Hematopoietic multipotent progenitor cell (in vitro differentiated cells): ENCODE data around the gene NHERF1. TPM values are rescaled to one million over a fixed set of nuclear protein-coding genes. Genes with fewer than 3 reads are reported as not detected.

Experiments
- DNase-seq, 3 donors: peaks; one replicate each; pipeline ENCODE4 v3.0.0-alpha.2; 2011 to 2015; ENCODE audit warnings: low read depth in 2 of 3, low spot score in 2 of 3
- total RNA-seq: library from RNA; depleted of rRNA; stranded (reverse); fragments of >200 nt; gene quantifications from one replicate; pipeline ENCODE4 v1.2.3, GENCODE V29; 2012

The NHERF1 gene
- total RNA-seq, 1 donor: 74.6 TPM

DNA sequence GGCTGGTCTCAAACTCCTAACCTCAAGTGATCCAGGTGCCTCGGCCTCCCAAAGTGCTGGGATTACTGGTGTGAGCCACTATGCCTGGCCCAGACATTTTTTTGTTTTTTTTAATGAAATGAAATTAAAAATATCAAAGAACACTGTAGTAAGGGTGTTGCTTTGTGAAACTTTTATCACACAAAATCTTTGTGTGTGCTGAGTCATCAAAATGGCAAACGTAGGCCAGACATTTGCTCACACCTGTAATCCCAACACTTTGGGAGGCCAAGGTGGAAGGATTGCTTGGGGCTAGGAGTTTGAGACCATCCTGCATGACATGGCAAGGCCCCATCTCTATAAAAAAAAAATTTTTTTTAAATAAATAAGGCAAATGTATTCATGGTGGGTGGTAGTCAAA lies 18.0 kb downstream of the NHERF1 start:
- DNase-seq: no peak

DNA sequence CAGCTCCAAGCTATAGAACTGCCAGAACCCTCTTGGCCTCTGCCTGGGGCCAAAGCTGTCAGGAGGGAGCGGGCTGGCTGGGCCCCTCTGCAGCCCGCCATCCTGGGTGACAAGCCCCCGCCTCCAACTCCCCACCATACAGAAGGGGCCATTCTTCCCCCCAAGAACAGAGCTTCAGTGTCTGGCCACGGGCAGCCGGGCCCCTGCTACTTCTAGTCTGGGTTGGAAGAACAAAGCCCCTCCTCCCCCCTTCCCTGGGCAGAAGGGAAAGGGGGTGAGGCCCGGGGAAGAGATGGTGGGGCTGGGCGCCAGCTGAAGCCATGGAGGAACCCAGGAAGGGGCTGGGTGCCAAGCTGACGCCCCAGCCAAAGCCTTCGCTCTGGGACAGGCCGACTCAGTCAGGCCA lies 18.7 kb downstream of the NHERF1 start:
- DNase-seq: no peak

DNA sequence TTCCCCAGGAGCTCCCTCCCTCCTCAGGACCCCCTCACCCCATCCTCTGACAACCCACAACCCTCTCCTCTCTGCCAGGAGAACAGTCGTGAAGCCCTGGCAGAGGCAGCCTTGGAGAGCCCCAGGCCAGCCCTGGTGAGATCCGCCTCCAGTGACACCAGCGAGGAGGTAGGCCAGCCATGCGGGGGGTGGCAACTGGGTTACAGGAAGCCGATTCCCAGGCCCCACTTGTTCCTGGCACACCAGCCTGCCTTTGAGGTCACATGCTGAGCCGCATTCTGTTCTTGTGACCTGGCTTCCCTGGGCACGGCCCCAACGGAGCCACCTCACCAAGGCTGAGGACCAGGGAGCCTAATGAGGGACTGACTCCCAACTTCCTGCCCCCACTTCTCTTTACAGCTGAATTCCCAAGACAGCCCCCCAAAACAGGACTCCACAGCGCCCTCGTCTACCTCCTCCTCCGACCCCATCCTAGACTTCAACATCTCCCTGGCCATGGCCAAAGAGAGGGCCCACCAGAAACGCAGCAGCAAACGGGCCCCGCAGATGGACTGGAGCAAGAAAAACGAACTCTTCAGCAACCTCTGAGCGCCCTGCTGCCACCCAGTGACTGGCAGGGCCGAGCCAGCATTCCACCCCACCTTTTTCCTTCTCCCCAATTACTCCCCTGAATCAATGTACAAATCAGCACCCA lies 19.8 kb downstream of the NHERF1 start:
- no peak for DNase-seq

DNA sequence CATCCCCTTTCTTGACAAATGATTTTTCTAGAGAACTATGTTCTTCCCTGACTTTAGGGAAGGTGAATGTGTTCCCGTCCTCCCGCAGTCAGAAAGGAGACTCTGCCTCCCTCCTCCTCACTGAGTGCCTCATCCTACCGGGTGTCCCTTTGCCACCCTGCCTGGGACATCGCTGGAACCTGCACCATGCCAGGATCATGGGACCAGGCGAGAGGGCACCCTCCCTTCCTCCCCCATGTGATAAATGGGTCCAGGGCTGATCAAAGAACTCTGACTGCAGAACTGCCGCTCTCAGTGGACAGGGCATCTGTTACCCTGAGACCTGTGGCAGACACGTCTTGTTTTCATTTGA lies 20.3 kb downstream of the NHERF1 start:
- DNase-seq: no peak

DNA sequence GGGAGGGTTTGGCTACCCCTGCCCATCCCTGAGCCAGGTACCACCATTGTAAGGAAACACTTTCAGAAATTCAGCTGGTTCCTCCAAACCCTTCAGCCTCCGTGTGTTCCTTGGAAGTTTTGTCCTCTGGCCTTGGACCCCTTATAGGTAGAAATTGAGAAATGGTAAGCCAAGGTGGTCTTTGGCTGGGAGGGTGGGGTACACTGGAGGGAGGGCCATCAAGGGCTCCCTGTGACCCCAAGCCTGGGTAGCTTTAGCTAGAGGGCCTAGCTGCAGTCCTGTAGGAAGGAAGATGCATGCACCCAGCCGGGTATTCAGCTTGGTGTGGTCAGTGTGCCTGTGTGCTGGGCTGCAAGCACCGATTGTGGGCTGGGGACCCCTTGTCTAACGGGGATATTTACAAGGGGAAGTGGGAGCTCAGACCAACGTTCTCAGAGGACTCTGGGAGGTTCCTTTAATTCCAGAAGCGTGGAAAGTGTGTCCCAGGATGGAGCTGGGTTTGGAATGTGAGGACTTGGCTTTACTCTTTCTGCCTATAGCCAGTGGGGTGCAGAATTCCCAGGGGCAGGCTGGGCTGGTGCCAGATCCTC lies 20.9 kb downstream of the NHERF1 start:
- DNase-seq: no peak

DNA sequence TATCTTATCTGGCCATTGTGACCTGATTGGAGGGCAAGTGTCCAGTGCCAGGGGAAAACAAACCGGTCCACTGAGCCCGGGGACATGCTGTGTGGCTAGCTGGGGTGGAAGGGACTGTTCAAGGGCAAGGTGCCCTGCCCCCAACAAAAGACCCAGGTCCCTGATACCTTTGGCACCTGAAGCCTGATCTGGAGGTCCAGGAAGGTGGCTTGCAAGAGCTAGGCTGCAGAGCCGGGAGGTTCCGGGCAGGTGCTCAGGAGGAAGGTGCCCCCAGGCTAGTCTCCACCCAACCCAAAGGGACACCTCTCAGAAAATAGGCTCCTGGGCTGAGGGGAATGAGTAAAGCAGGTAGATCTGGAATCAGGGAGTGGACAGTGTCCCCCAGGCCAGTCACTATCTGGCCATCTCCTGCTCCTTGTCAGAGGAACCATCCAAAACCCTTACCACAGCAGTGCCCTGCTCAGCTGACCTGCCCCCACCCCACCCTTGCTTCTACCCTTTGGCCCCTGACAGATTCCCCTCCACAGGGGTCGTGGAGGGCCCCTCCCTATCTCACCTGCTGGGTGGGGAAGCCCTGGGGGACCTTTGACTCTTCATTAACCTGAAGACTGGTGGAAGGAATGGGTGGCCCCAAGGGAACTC lies 21.5 kb downstream of the NHERF1 start:
- no peak for DNase-seq

DNA sequence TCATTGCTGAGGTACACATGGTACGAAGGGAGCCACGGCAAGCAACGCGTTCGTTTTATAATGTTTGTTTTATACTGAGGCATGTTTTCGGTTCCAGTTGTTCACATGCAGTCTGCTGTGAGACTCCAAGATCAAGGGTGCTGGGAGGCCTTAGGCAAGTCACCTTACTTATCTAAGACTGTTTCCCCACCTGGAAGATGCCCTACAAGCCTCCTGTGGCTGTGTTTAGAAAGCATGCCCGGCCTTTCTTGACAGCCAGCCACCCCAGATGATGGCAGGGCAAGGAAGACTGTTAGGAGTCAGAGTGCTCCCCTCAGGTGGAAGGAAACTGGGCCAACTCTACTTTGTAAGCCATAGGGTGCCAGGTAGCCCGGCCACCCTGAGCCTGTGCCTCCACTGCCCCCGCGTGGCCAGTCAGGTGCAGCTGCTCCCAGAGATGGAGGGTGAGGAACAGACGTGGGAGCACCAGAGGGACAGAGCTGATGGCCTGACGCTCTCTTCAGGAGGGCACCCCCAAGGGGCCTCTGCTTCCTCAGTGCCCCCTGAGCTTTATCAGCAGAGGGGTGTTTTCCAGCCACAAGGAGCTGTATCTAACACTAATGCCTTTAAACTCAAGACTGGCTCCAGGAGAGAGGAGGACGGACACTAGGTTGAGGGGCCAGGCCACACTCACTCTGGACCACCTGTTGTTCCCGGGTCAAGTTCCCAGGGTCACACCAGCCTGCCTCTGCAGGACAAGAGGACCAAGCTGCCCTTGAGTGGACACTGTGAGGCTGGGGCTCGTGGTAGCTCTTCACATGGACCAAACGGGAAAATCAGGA lies 22.3 kb downstream of the NHERF1 start:
- DNase-seq: peak in 2 of 3 donors; percentile 64 to 80

DNA sequence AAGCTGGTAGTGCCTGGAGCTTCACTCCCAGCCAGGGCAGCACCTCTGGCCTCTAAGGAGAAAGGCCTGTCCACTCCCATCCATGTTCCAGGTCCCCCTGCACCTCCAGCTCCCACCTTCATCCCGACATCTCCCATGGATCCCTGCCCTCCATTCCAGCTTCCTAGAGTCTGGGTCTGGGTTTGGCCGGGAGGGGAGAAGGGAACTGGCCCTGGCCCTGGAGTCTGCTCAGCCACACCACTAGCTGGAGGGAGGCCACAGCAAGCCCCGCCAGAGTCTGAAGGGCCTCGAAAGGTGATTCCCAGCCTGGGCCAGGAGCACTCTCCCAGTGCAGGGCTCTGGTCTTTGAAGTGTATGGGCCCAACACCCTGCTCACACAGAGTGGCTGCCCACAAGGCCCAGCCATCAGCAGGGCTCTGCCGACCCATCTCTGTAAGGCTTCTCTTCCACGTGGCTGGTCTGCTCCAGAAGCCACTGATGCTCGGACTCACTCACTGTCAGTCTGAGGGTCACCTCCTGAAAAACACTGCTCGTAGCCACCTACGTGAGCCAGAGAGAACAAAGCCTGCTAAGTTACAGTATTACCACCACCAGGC lies 23.0 kb downstream of the NHERF1 start:
- no peak for DNase-seq

DNA sequence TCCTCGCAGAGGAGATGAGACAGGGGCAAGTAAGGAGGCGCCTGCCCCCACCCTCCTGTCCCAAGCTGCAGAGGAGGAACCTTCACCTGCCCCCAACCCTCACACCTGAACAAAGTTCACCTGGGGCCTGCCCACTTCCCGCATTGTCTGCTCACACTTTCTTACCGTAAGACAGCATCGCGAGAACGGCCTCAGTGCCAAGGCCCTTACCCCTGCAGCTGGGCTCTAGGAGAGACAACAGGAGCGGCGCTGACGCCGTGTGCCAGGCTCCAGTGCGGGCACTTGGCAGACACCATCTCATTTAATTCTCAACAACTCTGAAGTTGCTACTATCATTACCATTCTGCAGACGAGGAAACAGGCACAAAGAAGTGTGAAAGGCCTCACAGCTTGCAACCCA lies 23.6 kb downstream of the NHERF1 start:
- DNase-seq: no peak

DNA sequence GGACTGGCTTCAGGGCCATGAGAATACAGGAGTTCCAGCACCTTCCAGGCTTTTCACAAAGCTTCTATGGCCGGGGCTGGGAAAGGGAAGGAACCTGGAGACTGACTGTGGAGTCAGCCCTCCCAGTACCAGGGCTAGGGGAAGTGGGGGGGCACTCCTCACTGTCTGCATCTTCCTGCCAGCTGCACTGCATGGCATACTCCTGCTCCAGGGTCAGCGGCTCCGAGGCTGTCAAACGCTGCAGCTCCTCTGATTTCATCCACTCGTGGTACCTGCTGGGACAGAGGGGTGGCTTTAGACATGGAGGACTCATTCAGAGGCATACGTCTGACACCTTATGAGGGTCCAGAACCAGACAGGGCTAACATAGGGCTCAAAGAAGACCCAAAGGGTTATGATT lies 25.0 kb downstream of the NHERF1 start:
- no peak for DNase-seq

DNA sequence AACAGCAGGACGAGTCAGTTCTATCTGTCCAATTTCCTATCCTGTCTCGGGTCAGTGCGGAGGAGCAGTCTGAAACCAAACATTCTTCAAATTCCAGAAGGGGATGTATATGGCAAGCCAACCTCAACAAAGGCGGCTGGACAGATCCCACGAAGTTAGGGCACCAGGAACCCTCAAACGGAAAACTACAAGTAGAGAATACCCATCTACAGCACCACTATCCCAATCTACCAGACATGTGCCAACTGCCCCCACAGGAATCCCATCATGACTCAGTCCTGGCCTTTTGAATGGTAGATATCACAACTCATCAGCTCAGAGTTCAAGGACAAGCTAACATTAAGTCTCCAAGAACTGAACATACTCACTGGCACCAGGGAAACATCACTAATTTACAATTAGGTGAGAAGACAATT lies 25.5 kb downstream of the NHERF1 start:
- no peak for DNase-seq

DNA sequence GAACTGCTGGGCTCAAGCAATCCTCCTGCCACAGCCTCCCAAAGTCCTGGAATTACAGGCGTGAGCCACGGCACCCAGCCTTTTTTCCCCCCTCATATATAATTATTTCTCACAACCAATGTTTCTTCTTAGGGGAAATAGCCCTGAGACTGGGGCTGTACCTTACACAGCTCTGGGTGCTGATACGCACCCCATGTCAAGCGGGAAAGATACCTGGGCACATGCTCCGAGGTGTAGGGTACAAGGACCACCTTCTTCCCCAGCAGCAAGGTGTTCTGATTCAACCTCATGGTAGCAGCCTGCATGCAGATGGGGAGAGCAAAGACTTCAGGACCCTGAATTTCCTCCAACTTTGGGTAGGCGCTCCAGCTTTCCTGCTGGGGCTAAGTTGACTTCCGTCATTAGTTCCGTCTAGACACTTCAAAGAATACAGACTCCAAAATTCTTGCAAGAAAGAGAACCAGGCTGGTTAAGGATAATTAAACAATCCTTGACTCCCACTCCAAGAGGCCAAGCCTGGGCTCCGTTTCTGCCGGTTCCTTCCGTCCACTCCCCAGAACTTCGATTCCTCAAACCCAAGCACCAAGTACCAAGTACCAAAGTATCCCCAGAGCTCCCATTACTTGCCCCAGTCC lies 27.1 kb downstream of the NHERF1 start:
- DNase-seq: no peak

DNA sequence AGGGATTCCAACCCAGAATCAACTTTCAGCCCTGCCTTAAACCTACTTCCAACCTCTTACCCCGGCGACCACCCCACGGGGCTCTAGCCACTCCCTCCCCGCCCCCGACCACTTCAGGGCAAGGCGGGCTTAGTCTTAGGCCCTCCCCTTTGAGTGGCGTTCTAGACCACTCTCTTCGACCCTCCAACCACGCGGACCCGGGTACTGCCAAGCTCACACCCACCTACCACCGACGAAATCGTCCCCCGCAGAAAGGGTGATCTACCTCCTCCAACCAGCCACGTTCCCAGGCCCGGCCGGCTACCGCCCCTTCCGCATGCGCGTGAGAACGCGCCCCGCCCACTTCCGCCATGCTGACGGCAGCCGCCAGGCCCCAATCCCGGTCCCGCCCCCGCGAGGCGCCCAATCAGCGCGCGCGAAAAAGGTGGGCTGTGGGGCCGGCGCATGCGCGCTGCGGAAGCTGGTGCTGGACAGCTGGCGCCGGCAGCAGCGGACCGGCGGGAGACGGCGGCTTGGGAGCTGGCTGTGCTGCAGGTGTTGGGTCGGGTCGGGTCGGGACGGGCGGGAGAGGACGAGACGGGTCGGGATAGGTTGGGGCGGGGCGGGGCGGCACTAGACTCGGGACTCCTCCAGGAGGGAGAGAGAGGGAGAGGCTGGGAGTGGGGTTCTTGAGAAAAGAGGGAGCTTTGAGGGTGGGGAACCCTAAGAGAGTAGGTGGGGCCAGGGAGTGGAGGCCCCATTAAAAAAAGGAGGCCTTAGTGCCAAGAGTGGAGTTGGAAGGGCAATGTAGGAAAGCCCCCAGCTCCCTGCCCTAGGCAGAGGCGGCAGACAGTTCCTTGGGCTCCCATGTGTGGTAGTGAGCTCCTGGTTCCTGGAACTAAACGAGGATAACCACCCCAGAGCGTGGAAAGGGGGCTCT lies 27.9 kb downstream of the NHERF1 start, which contains the start of gene NAT9:
TSS of gene NAT9 (minus strand) at position 302 of the 919 bp plus-strand sequence. CDS start 647 bp downstream, outside the sequence.
- peak; percentile 96 to 98 (median 97) for DNase-seq

DNA sequence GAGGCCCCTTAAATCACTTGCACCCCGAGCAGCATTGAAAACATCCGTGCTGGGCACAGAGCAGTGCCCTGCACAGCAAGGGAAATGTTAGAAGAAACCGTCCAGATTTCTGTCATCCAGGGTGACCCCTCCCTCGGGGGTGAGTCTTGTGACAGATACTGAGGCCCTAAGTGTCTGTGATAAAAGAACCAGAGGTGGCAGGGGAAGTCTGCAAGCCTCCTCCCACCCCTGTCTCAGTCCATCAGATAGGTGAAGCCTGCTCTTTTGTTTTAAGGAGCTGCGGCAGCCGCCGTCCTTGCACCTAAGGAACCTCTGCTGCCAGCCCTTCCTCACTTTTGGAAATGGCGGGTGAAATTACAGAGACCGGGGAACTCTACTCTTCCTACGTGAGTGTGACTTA lies 28.6 kb downstream of the NHERF1 start:
- DNase-seq: no peak

DNA sequence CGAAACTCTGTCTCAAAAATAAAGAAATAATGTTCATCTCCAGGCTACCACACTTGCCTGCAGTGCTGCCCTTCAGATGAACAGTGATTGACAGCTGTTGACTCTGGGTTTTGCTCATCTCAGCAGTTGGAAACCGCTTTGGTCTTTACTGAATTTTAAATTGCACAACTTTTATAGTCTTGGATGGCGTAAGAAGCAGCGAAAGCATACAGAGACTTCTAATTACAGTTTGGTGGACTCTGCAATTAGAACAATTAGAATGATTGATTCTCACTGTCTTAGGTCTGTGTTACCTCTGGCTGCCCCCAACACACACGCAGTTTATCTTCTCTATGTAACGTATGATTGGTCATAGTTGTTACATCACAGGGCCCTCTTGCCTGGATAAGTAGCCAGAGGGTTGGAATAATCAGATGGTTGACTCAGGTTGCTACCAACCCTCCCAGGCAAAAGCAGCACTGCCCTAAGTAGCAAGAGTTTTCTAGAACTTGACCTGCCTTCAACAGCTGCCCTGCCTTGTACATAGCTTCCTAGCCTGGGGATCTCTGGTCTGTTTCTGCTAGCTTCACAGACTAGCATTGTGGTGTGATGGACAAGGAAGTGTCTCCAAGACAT lies 29.6 kb downstream of the NHERF1 start:
- DNase-seq: no peak

DNA sequence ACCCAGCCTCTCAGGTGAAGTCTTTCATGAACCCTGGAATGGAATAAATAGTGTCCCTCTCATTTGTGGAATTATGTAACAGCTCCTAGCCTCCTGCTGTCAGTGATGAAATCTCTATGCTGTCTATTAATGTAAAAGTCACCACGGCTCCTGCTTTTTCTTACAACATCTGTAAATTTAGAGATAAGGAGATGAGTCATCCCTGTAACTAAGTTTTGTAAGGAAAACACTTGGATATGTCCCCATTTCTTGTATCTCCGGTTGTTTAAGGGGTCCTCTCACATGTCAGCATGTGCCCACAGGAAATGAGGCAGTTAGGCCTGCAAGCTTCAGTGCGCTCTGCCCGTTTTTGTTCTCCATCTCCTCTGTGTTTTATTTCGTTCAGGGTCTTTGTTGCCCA lies 30.5 kb downstream of the NHERF1 start:
- no peak for DNase-seq

DNA sequence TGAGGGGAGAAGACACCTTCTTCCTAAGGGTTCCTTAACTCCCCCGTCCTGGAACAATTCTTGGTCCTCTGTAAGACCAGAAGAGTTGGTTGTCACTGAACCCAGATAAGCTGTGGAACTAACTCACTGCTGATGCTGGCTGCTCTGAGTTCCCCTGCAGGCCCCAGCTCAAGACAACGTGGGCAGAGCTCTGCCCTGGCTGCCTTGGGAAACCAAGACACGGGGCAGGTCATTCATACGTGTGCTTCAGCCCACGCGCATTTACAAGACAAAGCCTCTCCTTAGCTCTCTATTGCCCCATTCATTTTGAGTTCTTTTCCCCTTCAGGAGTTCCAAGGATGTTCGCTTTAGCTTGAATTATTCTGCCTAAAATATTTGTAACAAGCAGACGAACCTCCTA lies 31.1 kb downstream of the NHERF1 start:
- DNase-seq: no peak

DNA sequence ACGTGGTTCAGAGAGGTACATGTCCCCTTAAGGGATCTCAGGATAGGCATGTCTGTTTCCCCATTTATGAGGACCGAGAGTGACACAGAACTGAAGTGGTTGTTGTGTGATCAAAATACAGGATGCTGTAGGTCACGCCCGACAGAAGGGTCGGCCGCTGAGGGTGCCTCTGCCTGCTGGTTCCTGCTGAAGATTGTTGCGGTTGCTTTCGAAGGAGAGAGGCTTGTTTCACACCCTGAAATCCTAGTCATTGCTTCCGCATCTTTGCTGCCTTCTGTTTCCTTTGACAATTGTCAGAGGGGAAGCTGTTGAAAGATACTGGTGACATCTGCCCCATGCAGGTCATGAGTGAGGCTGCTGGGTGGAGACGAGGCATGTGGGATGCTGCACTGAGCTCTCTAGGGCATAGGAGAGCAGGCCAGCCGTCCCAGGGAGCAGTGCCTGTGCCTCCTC lies 31.5 kb downstream of the NHERF1 start:
- DNase-seq: peak in 2 of 3 donors; percentile 92 to 97
